ENCODE data around the gene RAB5IF.
"Not testable (repeated sequence)": the region's sequence is repeated elsewhere in the genome, so short reads cannot be mapped to it uniquely, and the experiment has no call there.

DNA sequence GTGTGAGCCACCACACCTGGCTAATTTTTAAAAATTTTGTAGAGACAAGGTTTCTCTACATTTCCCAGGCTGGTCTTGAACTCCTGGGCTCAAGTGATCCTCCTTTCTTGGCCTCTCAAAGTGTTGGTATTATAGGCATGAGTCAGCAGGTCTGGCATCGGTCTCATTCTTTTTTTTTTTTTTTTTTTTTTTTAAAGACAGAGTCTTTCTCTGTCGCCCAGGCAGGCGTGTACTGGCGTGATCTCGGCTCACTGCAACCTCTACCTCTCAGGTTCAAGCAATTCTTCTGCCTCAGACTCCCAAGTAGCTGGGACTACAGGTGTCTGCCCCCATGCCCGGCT, 2.8 kb downstream of the RAB5IF start:
- TF ChIP-seq, protein P1, sequence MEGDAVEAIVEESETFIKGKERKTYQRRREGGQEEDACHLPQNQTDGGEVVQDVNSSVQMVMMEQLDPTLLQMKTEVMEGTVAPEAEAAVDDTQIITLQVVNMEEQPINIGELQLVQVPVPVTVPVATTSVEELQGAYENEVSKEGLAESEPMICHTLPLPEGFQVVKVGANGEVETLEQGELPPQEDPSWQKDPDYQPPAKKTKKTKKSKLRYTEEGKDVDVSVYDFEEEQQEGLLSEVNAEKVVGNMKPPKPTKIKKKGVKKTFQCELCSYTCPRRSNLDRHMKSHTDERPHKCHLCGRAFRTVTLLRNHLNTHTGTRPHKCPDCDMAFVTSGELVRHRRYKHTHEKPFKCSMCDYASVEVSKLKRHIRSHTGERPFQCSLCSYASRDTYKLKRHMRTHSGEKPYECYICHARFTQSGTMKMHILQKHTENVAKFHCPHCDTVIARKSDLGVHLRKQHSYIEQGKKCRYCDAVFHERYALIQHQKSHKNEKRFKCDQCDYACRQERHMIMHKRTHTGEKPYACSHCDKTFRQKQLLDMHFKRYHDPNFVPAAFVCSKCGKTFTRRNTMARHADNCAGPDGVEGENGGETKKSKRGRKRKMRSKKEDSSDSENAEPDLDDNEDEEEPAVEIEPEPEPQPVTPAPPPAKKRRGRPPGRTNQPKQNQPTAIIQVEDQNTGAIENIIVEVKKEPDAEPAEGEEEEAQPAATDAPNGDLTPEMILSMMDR (IDR thresholded peaks at IDR 0.05), result not testable (repeated sequence)
- not testable (repeated sequence) for TF ChIP-seq EP300, POLR2A (IDR thresholded peaks at IDR 0.05)
